Neuronal stem cell (in vitro differentiated cells): ENCODE measurements around the gene MCCD1. TPM values are rescaled to one million over a fixed set of nuclear protein-coding genes. Genes with fewer than 3 reads are reported as not detected.

ENCODE experiments used
- small RNA-seq: library from polyadenylated mRNA; stranded (forward); fragments of <200 nt; extraction: miRNeasy Mini kit (QIAGEN cat#:217004); gene quantifications from one replicate; pipeline ENCODE3, GENCODE V24; 2013; ENCODE audit not compliant: insufficient read depth

Gene MCCD1

Small RNAs within 50 kb of the gene (small RNA-seq; reads per million reads assigned to genes)
- gene AL663061.1 (not detected), gene RF00019 (not detected), gene SNORD117 (610 reads per million, percentile 99 among the genes with 10 or more reads in this experiment), gene SNORD84 (not detected)
